ENCODE results near the gene FGB. TPM values are rescaled to one million over a fixed set of nuclear protein-coding genes. Genes with fewer than 3 reads are reported as not detected.

Gene FGB
- total and polyA plus RNA-seq, 2 of the 13 experiments (the other 11 are each of a cell fraction or from before 2014, with no cell fraction given): 226 to 784 TPM

DNA sequence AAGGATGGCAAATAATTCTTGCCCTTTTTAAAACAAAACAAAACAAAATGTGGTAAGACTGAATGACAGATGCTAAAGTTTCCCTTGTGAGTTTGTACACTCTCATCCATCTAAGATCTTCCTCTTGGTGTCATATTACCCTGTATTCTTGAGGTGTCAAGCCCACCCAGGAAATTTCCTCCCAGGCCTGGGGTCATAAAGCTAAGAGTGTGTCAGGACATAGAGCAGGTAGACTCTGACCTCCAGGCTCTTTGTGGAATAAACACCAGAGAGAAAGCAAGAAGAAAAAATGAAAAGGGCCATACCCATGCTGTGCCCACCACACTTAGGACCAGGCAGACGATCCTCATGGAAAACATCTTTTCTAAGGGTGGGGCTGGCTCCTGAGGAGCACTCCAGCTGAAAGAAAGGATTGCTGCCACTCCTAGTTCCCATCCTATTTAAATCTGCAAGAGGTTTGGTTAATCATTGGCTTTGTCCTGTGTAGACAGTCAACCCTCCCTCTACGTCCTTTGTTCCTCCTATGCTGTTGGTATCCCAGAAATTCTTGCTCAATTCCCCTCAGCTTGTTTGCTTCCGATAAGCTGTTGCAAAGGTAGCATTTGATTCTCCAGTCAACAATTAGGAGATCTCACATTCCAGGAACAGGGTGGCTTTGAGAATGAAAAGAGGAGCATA, 27.7 kb downstream of the FGB start, which contains the start of gene FGA (continued):
- TF ChIP-seq, protein P1, sequence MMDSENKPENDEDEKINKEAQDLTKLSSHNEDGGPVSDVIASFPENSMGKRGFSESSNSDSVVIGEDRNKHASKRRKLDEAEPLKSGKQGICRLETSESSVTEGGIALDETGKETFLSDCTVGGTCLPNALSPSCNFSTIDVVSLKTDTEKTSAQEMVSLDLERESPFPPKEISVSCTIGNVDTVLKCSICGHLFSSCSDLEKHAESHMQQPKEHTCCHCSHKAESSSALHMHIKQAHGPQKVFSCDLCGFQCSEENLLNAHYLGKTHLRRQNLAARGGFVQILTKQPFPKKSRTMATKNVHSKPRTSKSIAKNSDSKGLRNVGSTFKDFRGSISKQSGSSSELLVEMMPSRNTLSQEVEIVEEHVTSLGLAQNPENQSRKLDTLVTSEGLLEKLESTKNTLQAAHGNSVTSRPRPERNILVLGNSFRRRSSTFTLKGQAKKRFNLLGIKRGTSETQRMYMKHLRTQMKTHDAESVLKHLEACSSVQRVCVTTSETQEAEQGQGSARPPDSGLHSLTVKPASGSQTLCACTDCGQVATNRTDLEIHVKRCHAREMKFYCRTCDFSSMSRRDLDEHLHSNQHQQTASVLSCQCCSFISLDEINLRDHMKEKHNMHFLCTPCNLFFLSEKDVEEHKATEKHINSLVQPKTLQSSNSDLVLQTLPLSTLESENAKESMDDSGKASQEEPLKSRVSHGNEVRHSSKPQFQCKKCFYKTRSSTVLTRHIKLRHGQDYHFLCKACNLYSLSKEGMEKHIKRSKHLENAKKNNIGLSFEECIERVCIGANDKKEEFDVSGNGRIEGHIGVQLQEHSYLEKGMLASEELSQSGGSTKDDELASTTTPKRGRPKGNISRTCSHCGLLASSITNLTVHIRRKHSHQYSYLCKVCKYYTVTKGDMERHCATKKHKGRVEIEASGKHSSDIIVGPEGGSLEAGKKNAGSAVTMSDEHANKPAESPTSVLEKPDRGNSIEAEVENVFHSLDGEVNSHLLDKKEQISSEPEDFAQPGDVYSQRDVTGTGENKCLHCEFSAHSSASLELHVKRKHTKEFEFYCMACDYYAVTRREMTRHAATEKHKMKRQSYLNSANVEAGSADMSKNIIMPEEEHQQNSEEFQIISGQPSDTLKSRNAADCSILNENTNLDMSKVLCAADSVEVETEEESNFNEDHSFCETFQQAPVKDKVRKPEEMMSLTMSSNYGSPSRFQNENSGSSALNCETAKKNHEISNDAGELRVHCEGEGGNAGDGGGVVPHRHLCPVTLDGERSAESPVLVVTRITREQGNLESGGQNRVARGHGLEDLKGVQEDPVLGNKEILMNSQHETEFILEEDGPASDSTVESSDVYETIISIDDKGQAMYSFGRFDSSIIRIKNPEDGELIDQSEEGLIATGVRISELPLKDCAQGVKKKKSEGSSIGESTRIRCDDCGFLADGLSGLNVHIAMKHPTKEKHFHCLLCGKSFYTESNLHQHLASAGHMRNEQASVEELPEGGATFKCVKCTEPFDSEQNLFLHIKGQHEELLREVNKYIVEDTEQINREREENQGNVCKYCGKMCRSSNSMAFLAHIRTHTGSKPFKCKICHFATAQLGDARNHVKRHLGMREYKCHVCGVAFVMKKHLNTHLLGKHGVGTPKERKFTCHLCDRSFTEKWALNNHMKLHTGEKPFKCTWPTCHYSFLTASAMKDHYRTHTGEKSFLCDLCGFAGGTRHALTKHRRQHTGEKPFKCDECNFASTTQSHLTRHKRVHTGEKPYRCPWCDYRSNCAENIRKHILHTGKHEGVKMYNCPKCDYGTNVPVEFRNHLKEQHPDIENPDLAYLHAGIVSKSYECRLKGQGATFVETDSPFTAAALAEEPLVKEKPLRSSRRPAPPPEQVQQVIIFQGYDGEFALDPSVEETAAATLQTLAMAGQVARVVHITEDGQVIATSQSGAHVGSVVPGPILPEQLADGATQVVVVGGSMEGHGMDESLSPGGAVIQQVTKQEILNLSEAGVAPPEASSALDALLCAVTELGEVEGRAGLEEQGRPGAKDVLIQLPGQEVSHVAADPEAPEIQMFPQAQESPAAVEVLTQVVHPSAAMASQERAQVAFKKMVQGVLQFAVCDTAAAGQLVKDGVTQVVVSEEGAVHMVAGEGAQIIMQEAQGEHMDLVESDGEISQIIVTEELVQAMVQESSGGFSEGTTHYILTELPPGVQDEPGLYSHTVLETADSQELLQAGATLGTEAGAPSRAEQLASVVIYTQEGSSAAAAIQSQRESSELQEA (CRISPR knock-in tag; IDR thresholded peaks at IDR 0.05; ENCODE audit: not compliant biosample characterization): no peak
- TF ChIP-seq ZIK1 (CRISPR knock-in tag; IDR thresholded peaks at IDR 0.05; ENCODE audit: borderline replicate concordance, low read depth): no peak
- TF ChIP-seq ZBTB38 (CRISPR knock-in tag; IDR thresholded peaks at IDR 0.05): 0 out of 2 replicates have a peak, but pooled peaks have one; percentile 23
- peak; percentile 67; the same call in 1 of the 2 replicates for TF ChIP-seq SPEN (CRISPR knock-in tag; IDR thresholded peaks at IDR 0.05; ENCODE audit: low read depth)
- TF ChIP-seq KAT2B (IDR thresholded peaks at IDR 0.05; ENCODE audit: borderline replicate concordance, low read depth, low read length): no peak
- TF ChIP-seq, protein P2, sequence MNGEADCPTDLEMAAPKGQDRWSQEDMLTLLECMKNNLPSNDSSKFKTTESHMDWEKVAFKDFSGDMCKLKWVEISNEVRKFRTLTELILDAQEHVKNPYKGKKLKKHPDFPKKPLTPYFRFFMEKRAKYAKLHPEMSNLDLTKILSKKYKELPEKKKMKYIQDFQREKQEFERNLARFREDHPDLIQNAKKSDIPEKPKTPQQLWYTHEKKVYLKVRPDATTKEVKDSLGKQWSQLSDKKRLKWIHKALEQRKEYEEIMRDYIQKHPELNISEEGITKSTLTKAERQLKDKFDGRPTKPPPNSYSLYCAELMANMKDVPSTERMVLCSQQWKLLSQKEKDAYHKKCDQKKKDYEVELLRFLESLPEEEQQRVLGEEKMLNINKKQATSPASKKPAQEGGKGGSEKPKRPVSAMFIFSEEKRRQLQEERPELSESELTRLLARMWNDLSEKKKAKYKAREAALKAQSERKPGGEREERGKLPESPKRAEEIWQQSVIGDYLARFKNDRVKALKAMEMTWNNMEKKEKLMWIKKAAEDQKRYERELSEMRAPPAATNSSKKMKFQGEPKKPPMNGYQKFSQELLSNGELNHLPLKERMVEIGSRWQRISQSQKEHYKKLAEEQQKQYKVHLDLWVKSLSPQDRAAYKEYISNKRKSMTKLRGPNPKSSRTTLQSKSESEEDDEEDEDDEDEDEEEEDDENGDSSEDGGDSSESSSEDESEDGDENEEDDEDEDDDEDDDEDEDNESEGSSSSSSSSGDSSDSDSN (CRISPR knock-in tag; IDR thresholded peaks at IDR 0.05): peak; percentile 52
- TF ChIP-seq MTF1 (CRISPR knock-in tag; IDR thresholded peaks at IDR 0.05): no peak
- no peak for TF ChIP-seq AKAP8 (CRISPR knock-in tag; IDR thresholded peaks at IDR 0.05)
- no peak for TF ChIP-seq ZNF496 (CRISPR knock-in tag; IDR thresholded peaks at IDR 0.05; ENCODE audit: insufficient replicate concordance)
- TF ChIP-seq MED8 (CRISPR knock-in tag; IDR thresholded peaks at IDR 0.05; ENCODE audit: insufficient replicate concordance): peak; percentile 98
- TF ChIP-seq, protein P3, sequence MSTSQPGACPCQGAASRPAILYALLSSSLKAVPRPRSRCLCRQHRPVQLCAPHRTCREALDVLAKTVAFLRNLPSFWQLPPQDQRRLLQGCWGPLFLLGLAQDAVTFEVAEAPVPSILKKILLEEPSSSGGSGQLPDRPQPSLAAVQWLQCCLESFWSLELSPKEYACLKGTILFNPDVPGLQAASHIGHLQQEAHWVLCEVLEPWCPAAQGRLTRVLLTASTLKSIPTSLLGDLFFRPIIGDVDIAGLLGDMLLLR (CRISPR knock-in tag; IDR thresholded peaks at IDR 0.05): 0 out of 2 replicates have a peak, but pooled peaks have one; percentile 57
- no peak for TF ChIP-seq PLRG1 (conservative IDR thresholded peaks at IDR 0.05)
- TF ChIP-seq YY1 (IDR thresholded peaks at IDR 0.05; ENCODE audit: insufficient read depth, insufficient replicate concordance, low read depth, low read length): peak; percentile 37
- TF ChIP-seq SETDB1 (CRISPR knock-in tag; IDR thresholded peaks at IDR 0.05; ENCODE audit: borderline replicate concordance): no peak
- TF ChIP-seq ELF4 (CRISPR knock-in tag; IDR thresholded peaks at IDR 0.05; ENCODE audit: borderline replicate concordance): 0 out of 2 replicates have a peak, but pooled peaks have one; percentile 56
- TF ChIP-seq ZNF883 (CRISPR knock-in tag; IDR thresholded peaks at IDR 0.05; ENCODE audit: not compliant biosample characterization): no peak
- TF ChIP-seq NR2F1 (CRISPR knock-in tag; IDR thresholded peaks at IDR 0.05): 0 out of 4 replicates have a peak, but pooled peaks of 1 of the 2 experiments have one; percentile 35
